Measurements from ENCODE around the gene GNA12. TPM values are rescaled to one million over a fixed set of nuclear protein-coding genes. Genes with fewer than 3 reads are reported as not detected.

The GNA12 gene
- total and polyA plus RNA-seq, 9 of the 15 experiments (the other 6 are each of a cell fraction or from before 2014, with no cell fraction given): 0.65 to 32.7 (median 9.6) TPM

DNA sequence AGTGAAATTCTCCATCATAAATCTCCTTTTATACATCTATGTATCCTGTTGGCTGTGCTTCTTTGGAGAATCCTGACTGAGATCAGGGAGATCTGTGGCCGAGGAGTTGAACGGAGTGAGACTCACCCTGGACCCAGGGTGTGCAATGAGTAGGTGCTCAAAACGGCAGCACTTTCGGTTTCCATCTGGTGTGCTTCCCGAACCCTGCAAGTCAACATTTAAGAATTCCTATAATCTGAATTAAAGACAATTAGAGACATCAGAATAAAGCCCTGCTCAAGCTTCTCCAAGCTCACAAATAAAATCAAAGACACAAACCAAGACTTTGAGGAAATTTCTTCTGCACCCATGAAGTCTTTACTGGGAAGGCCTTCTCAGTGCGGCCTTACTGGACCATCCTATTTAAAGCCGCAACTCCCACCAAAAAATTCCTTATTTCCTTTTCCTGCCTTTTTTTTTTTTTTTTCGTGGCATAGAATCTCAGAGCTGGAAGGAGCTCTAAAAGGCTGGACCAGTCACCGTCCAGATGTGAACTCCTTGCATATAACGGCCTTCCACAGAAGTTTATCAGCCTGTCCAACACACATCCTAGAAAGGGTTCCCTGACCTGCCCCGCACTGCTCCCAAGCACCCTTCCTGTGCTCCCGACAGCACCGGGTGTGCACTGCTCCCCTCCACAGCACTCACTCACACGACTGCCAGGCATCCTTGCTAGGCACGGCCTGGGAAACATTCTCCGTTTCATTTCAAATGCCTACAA is 29.7 kb downstream of the GNA12 start (continued):
- TF ChIP-seq, protein P1, sequence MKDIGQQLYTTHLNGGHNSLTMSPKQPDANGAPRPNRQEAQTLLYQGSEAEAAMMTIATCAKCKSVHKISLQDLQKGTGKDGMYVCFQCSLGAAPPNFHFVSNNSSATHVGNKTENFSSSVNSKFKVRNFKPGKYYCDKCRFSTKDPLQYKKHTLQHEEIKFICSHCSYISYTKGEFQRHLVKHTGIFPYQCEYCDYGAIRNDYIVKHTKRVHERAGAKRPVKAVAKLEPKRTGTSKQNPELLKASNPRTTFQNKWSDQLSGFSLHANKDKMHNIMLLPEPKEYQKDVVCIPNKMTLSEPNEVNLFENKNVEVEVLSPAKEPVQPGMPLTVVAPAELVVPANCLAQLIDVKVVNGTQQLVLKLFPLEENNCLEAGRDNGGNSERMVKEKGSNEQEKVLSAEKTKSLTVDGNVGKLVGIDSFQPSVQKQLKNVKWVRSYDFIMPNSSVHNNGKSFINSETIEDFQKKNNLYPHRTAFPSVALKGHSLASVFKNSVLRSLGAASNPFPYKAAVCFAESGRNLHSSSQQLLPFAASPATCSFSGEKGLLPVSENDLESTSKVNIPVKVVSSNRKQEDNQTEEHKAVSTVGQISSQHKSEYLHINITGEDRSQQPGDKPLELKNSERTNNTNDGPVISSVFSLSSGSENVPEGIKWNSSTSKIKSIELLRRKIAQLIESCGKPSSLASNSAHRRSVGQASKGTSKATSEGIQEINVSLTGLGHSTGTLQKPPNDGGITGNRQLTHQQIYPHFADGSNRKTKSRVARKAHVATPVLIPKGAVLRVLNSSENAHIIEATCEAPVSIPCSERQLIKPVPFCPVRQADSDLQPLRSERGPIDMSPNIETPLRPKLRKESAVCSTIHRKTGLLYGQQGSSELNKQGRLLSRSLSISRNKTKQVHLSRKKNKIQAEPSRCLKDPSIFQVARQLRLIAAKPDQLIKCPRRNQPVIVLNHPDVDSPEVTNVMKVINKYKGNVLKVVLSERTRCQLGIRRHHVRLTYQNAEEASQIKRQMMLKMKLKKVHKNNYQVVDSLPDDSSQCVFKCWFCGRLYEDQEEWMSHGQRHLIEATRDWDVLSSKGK (CRISPR knock-in tag; IDR thresholded peaks at IDR 0.05): no peak
- TF ChIP-seq ZNF146 (CRISPR knock-in tag; IDR thresholded peaks at IDR 0.05; ENCODE audit: unreplicated experiment): no peak
- TF ChIP-seq ZNF436 (CRISPR knock-in tag; IDR thresholded peaks at IDR 0.05): no peak
- TF ChIP-seq, protein P2, sequence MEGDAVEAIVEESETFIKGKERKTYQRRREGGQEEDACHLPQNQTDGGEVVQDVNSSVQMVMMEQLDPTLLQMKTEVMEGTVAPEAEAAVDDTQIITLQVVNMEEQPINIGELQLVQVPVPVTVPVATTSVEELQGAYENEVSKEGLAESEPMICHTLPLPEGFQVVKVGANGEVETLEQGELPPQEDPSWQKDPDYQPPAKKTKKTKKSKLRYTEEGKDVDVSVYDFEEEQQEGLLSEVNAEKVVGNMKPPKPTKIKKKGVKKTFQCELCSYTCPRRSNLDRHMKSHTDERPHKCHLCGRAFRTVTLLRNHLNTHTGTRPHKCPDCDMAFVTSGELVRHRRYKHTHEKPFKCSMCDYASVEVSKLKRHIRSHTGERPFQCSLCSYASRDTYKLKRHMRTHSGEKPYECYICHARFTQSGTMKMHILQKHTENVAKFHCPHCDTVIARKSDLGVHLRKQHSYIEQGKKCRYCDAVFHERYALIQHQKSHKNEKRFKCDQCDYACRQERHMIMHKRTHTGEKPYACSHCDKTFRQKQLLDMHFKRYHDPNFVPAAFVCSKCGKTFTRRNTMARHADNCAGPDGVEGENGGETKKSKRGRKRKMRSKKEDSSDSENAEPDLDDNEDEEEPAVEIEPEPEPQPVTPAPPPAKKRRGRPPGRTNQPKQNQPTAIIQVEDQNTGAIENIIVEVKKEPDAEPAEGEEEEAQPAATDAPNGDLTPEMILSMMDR (IDR thresholded peaks at IDR 0.05 in 2 of 3, conservative IDR thresholded peaks at IDR 0.05 in 1 of 3; ENCODE audit: insufficient read depth in 2 of 3, low read depth in 1 of 3, low read length in 3 of 3): no peak
- no peak for TF ChIP-seq SMAD4 (CRISPR knock-in tag; conservative IDR thresholded peaks at IDR 0.05)
- TF ChIP-seq RNF2 (IDR thresholded peaks at IDR 0.05): no peak
- TF ChIP-seq TCF7 (IDR thresholded peaks at IDR 0.05; ENCODE audit: borderline replicate concordance): no peak
- no peak for TF ChIP-seq ASH1L (IDR thresholded peaks at IDR 0.05; ENCODE audit: borderline replicate concordance, low read depth, partially characterized antibody)

Data from K562 (cell line).